NOMO-1 treated with dmso at 0.1 percent for 144 hours (cell line): ENCODE data around the gene SLCO2A1.

Experiments
- DNase-seq: peaks from one replicate; lab custom pipeline; 2025; ENCODE audit not compliant: unreplicated experiment; lab: John Stamatoyannopoulos, UW

Gene SLCO2A1

DNA sequence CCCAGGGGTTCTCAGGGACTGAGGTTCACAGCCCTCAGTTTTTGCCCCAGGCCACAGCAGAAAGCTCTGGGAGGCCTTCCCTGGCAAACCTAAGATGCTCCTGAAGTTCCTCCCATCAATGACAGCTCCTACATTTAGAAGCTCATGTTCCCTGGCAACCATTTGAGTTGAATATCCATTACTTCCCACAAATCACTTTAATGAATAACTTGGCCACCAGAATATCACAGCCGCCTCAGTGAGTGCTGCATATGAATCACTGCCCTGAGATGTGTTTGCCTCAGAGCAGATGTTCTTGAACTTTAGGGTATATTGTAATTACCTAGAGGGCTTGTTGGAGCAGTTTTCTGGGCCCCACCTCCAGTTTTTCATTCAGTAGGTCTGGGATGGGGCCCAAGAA lies 27.4 kb downstream of the SLCO2A1 start:
- no peak for DNase-seq

DNA sequence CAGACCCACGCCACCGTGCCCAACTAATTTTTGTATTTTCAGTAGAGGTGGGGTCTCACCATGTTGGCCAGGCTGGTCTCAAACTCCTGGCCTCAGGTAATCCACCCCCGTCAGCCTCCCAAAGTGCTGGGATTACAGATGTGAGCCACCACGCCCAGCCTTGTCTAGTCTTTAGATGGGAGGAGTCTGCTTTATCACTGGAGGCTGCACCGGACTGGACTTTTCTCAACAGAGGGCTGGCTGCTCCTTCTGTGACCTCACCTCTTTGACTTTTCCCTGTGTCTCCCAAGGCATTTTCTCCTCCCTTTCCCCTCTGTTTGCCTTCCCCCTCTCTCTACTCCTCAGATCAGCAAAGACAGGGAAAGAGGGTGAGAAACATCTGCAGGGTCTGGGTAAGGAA lies 28.5 kb downstream of the SLCO2A1 start:
- DNase-seq: no peak

DNA sequence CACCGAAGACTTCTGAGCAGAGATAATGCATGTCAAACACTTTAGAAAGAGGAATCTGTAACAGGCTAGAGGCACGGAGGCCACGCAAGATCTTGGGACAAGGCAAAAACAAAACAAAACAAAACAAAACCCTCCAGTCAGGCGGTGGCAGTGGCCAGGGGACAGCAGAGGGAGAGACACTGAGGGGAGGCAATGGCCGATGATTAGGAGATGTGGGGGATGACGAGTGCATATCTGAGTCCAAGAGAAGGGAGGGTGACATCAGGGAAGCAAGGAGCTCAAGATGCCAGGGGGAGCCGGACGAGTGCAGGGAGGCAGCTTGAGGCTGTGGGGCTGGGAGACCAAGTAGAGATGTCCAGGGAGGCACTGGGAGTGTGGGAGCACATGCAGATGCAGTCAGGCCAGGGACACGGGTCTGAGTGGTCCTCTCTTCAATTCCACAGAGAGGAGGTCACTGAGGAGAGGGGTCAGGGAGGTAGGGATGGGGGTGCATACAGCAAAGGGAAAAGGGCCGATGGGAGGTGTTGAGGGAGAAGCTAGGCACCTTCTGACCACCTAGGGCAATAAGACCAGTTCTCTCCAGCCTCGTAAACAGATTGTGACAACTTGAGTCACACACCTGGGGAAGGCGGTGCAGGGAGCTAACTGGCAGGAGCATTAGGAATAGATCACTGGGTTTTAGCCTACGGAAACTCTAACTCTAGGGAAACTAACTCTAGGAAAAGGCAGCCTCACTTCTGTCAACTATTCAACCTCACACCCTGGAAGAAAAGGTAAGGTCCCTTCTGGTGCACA lies 29.6 kb downstream of the SLCO2A1 start:
- DNase-seq: no peak

DNA sequence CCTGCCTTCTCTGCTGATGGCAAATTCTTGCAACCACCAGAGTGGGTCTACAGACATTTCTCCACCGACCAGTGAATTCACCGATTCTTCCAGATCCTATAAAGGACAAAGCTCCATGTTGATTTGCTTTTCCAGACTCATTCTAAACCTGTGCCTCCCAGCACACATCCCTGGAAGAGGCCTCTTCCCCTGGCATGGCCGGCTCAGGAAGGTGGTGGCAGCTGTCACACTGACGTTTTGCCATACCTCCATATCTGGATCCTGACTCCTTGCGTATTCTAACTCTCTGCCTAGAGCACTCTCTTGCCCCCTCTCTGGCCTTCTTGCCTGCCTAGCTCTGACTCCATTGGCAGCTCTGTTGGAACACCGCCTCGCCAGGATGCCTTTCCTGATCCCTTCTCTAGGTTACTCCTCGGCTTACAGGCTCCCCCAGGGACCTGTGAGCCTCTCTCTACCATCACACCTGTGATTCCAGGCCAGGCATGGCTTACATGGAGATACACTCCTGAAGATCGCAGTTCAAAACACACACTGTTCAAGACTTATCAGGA lies 31.0 kb downstream of the SLCO2A1 start:
- DNase-seq: no peak

DNA sequence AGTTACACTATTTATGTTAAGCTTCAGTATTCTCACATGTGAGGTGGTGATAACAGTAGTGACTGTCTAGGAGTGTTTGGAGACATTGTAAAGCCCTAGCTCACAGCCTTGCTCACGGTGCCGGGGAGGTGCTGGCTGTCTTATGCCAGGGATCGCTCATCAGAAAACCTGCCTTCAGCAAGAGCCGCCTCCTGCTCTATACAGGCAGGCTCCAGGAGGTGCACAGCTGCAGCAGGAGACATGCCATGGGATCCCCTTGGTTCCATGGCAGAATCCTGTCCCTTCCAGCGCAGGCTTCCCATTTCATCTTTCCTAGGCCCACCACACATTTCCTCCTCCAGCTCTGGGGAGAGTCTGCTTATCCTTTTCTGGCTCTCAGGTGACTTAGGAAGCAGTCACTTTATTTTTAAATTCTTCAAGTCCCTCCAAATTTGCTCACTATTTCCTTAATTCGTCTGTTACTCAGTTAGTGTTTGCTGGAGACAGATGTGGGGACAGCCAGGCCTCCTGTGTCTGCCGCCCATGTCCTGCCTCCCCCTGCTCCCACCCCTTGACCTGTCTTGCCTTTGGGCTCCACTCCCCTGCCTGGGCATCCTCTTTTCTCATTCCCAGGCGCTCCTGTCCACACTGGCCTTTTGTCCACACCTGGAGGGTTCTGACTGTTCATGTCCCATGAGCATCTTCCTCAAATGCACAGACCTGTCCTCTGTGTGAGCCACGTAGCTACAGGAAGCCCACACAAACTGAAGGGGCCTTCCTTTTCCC lies 31.7 kb downstream of the SLCO2A1 start:
- no peak for DNase-seq

DNA sequence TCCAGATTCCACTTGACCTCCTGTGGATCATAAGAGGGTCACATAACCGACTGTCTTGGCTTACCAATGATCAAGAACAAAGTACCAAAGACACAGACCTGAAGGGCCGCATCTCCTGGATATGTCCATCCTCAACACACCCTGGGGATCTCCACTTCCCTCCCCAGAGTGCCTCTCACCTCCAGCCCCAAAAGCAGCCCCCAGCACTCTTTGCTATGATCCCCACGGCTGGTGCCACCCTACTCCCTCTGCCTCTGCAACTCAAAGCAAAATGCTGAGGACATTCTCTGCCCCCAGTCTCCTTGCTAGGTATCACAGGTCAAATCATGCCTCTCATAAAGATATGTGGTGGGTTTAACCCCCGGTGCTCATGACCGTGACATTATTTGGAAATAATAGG lies 32.7 kb downstream of the SLCO2A1 start:
- DNase-seq: no peak

DNA sequence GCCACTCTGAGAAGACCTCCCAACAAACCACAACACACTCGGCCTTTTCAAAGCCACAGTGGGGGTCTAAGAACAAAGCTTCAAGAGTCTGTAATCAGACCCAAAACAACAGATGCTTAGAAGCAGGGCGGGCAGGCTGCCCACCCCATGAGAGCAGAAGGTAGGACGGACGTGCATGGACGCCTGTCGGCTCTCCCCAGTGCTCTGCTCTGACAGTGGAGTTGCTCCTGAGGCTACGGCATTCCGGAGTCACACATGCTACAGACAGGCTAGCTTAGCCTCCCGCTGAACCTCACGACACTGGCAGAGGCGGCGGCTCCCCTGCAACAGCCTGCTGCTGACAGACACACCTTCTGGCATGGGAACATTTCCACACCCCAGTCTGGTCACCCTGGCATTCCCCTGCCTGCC lies 33.5 kb downstream of the SLCO2A1 start:
- DNase-seq: no peak

DNA sequence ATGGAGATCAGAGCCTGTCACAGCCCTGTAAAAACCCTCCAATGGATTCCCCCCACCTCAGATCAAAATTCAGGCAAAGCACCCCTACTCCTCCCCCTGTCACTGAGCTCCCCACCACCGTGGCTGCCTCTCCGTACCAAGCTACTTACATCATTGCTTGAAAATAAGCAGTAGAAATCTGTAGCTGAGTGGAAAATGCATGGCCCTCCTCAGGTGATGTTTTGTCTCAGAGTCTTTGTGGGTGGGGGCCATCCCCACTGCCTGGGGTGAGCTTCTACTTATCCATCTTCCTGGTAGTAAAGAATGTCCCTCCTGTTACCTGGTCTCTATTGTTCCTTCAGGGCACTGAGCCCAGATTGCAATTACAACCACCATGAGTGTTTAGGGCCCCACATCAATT lies 34.5 kb downstream of the SLCO2A1 start:
- DNase-seq: no peak

DNA sequence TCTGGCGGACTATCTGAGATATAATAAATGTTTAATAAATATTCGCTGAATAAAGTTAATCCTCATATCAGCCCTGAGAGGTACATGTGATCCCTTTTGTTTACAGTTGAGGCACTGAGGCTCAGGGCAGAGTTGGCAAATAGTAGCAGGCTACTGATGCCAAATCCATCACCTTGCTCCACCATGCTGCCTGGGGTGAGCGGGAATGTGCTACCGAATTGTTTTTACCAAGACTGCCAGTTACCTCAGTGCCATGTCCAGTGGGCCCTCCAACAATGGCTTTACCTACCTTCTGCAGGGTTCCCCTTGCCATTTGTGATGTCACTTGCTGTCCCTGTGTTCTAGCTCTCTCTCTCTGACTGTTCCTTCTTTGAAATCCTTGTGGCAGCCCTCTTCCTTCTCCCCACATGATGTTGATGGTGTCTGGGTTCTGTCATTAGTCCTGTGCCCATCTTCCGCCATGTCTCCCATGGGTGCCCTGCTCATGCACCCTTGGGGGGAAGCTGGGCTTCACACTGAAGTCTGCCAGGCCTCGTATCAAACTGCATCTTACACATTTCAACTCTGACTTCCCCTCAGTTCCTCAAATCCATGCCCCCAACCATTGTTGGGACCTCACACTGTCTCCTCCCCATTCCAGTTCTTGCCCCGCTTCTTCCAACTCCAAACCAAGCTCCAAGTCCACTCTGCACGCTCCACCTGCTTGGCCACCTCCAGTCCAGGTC lies 35.4 kb downstream of the SLCO2A1 start:
- DNase-seq: no peak

DNA sequence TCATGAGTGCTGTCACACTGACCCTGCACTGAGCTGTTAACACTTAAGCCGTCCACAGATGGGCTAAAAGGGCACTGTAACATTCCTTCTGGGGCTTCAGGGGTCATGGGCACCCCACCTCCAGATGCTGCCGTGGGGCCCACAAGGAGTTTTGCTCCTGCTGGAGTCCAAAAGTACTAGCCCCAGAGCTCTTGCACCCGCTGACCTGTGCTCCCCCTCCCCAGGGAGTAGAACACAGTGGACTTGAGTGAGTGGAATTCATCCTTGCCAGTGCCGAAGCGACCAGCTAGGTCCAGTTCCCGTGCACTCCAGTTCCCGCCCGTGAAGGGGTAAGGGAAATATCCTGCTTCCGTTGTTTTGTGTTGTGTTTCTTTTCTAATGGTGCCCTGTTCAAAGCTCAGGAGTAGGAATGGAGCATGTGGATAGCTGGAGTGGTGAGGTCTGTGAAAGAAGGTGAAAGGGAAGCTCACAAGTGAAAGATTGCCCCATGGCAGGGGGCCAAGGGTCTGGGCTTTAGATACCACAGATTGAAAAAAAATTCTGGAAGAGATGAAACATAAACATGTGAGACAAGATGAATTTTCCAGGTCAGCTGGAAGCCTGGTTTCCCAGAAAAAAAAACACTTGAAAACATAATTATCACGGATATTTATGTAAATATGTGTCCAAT lies 36.6 kb downstream of the SLCO2A1 start:
- DNase-seq: no peak

DNA sequence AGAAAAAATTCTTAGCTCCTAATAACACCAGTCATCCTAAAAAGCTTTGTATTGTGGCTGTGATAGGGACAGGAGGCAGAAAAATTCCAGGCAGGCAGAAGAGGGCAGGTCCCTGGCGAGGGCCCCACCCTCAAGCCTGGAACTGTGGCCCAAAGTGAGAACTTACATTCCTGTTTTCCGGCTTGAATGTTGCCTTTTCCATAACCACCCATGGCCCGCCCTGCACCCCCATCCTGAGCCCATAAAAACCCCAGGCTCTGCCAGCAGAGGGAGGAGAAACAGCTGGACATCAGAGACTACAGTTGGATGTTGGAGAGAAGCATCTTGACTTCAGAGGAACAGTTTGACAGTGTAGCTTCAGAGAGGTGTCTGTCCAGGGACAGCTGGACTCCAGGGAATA lies 37.3 kb downstream of the SLCO2A1 start:
- no peak for DNase-seq

DNA sequence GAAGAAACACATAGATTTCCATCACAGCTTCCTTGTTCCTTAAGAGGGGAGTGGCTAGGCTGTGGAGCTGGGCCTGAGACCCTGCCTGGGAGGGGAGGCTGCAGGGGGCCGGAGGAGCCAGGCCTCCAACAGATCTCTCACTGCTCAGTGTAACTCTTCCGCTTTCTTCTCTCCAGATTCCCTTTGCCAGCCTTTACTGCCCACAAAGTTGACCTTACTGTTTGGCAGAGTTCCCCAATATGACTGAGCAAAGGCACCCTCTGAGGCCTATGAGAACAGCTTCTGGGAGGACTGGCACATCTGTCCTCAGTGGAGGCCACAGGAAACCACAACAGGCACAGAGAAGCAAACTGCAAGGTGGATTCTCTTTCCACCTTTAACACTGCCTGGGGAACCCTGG lies 38.1 kb downstream of the SLCO2A1 start:
- no peak for DNase-seq

DNA sequence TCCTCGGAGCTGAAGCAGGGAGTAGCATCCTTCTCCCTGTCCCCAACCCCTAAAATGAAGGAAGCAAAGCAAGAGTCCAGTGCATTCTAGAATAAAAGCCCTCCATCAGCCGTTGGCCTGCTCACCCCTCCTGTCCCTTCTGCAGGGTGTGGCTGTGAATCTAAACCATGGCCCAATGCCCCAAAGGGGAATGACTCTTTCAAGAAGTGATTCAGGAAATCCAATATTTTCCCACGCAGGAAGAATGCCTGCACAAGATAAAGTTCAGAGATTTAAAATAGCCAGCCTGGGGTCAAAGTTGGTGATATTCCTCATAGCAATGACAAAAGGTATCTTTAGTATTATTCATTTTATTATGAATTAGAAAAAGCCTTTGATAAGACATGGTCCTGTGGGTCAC lies 38.5 kb downstream of the SLCO2A1 start:
- DNase-seq: no peak

DNA sequence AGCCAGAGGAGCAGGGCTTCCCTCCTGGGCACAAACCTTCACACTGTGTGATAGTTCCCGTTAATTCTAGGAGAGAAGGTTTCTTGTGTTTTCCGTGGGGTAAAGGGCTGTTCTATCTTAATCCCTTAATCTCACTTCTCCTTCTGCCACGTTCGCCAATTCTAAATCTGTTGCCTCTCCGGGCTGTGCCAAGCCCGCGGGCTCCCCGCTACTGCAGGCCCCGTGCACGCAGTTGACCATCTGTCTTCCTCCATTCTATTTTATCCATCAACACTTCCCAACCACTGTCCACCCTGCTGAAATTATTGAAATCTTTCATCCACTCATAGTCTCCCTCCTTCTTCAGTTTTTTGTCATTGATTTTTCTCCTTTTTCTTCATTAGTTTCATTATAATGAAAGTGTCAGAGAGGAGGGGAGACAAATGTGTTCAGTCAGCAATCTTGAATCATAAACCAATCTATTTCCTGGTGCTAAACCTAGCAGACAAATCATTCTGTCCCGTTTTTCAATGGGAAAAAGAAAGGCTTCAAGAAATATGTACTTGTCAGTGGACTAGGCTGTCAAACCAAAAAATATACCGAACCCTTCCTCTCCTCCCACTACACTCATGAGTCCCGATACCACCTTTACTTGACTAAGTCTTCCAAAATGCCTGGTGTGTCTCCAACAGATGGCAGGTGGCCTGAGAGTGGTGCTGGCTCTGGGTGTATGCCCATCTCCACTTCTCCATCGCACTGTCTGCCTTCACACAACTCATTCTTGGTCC lies 39.6 kb downstream of the SLCO2A1 start:
- DNase-seq: no peak

DNA sequence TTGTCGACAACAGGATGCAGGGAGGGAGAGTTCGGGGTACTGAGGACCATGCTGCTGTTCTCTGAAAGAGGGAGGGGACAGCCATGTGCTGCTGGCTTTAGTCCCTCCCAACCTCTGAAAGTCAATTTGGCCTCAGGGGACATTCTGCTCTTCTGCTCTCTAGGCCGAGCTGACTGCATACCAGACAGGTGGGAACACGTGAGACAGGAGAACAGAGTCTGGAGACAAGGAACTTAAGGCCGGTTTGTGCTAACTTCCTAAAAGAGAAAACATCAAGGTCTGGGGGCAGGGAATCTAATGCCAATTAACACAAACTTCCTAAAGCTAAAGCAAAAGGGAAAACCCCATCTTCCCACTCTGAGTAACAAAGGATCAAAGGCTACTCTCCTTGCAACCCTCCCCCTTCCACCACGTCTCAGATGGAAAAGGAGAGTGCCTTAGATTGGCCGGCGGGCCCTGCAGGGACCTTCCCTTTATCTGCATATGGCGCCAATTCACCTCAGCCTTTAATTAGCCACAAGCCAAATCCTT lies 41.0 kb downstream of the SLCO2A1 start:
- DNase-seq: no peak

DNA sequence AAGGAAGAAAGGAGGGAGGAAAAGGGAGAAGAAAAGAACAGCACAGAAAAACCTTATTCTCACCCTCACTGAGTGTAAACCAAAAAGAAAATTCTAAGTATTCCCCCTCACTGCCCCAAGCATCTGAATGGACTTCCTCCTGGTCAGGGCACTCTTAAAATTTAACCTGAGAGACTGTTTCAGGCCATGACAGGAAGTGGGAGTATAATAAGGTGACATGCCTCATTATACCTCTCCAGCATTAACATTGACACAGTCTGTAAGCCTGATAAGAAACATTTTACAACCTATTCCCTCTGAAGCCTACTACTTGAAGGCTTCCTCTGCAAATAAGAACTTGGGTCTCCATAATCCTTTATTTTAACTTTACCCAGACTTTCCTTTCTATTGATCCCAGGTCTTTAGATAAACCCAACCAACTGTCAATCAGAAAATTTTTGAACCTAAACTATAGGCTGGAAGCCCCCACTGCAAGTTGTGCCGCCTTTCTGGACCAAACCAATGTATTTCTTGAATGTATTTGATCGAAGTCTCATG lies 41.7 kb downstream of the SLCO2A1 start:
- DNase-seq: no peak

DNA sequence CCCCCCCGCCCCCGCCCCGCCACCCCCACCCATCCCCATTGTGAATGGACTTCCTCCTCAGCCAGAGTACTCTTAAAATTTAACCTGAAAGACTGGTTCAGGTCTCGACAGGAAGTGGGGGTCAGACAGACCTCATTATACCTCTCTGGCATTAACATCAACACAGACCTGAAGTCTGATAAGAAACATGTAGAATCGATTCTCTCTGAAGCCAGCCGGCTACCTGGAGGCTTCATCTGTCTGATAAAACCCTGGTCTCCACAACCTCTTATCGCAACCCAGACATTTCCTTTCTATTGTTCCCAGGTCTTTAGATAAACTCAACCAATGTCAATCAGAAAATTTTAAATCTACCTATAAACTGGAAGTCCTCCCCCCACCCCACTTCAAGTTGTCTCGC lies 42.6 kb downstream of the SLCO2A1 start:
- DNase-seq: no peak

DNA sequence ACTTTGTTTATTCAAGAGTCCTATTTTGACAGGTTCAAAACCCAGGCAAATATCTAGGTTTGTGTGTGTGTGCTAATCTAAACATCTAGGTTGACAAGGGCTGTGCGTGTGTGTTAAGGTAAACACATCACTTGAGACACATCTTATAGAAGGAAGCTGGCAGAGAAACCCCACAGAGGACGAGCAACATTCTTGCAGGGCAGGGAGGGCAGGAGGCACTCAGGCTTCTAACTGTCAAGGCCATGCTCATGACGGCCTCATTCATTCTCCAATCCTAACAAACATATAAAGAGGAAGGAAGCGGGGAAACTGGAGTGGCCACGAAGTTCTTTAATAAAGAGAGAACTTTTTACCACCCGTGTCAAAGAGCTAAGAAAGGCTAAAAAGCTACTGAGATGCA lies 43.4 kb downstream of the SLCO2A1 start:
- DNase-seq: no peak

DNA sequence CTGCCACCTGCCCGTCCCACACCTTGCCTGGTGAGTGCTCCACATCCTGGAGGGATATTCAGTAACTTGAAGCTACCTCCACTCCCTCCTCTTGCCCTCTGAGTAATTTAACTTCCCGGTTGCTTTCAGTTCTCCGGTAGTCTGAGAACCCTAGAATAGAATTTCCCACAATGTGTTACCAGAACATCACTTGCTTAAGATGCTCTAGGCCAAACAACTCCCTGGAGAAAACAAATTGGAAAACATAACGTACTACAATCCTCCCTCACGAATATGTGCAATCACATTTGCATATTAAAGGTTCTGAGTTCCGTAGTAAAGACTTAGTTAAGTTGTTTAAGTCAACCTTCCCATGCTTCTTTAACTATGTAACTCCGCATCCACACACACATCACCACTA lies 44.8 kb downstream of the SLCO2A1 start:
- DNase-seq: no peak
